CD14-positive monocyte (primary cell): Measurements from ENCODE around the gene GNS. TPM values are rescaled to one million over a fixed set of nuclear protein-coding genes. Genes with fewer than 3 reads are reported as not detected.

Experiments used
- DNase-seq, 3 donors: peaks; one replicate each; pipeline ENCODE4 v3.0.0-alpha.2; 2011 to 2022
- H2AFZ ChIP-seq: 2 replicates; pipeline ENCODE4 v1.6.0; 2012; ENCODE audit warnings: mild to moderate bottlenecking, low read depth, low read length, inconsistent platforms; ENCODE audit not compliant: insufficient read depth, poor library complexity, severe bottlenecking
- H3K27ac ChIP-seq, 2 donors: 1 replicate in 1 of 2; 2 replicates in 1 of 2; pipeline ENCODE4 v1.5.1; 2012 to 2013; ENCODE audit warnings: low read length in 2 of 2, control low read depth in 1 of 2, inconsistent platforms in 1 of 2, low read depth in 1 of 2, mild to moderate bottlenecking in 1 of 2
- H3K27me3 ChIP-seq, 2 donors: one replicate each; pipeline versions ENCODE4 v1.6.0 to v1.6.1; 2011 to 2013; ENCODE audit warnings: low read length in 2 of 2; ENCODE audit not compliant: control insufficient read depth in 2 of 2, insufficient read depth in 2 of 2
- H3K36me3 ChIP-seq, 2 donors: replicated peaks in 1 of 2; 1 replicate in 1 of 2; 2 replicates in 1 of 2; pipeline versions ENCODE4 v1.5.1 to v1.6.1; 2012 to 2013; ENCODE audit warnings: low read length in 2 of 2, control low read depth in 1 of 2, inconsistent platforms in 1 of 2, mild to moderate bottlenecking in 1 of 2; ENCODE audit not compliant: insufficient read depth in 2 of 2, control insufficient read depth in 1 of 2
- H3K4me1 ChIP-seq, 2 donors: 1 replicate in 1 of 2; 2 replicates in 1 of 2; pipeline versions ENCODE4 v1.5.1 to v1.6.1; 2012 to 2013; ENCODE audit warnings: low read length in 2 of 2, control low read depth in 1 of 2, inconsistent platforms in 1 of 2, mild to moderate bottlenecking in 1 of 2, moderate library complexity in 1 of 2; ENCODE audit not compliant: insufficient read depth in 2 of 2, control insufficient read depth in 1 of 2
- H3K4me2 ChIP-seq: replicated peaks from 2 replicates; pipeline ENCODE3; 2012; ENCODE audit warnings: low read length, moderate library complexity, mild to moderate bottlenecking; ENCODE audit not compliant: poor library complexity, severe bottlenecking; ENCODE audit errors: extremely low read depth
- H3K4me3 ChIP-seq, 3 experiments: fragments of 200-600 bp in 1 of 3; sonication (generic) in 1 of 3; replicated peaks in 1 of 3; 1 replicate in 2 of 3; 2 replicates in 1 of 3; pipeline ENCODE4 v1.5.1; 2011 to 2013; ENCODE audit warnings: low read length in 3 of 3, mild to moderate bottlenecking in 3 of 3, control low read depth in 2 of 3, low read depth in 2 of 3, inconsistent platforms in 1 of 3, moderate library complexity in 1 of 3
- H3K79me2 ChIP-seq: 2 replicates; pipeline ENCODE4 v1.6.0; 2012; ENCODE audit warnings: mild to moderate bottlenecking, control low read depth, inconsistent platforms, low read length, moderate library complexity; ENCODE audit not compliant: insufficient read depth
- H3K9ac ChIP-seq: 2 replicates; pipeline ENCODE4 v1.6.0; 2017; ENCODE audit warnings: low read length, mild to moderate bottlenecking; ENCODE audit not compliant: insufficient read depth, poor library complexity, severe bottlenecking
- H3K9me3 ChIP-seq, 2 donors: replicated peaks in 1 of 2; 1 replicate in 1 of 2; 2 replicates in 1 of 2; pipeline versions ENCODE4 v1.5.1 to v1.6.1; 2012 to 2013; ENCODE audit warnings: low read length in 2 of 2, control low read depth in 1 of 2; ENCODE audit not compliant: control insufficient read depth in 1 of 2, insufficient read depth in 1 of 2
- H4K20me1 ChIP-seq: 2 replicates; pipeline ENCODE4 v1.6.0; 2012; ENCODE audit warnings: mild to moderate bottlenecking, low read length, control low read depth, moderate library complexity; ENCODE audit not compliant: insufficient read depth
- H3K27ac Mint-ChIP-seq, 7 donors: one replicate each; pipeline ENCODE4 v1.8.0; 2020; ENCODE audit warnings: mild to moderate bottlenecking in 7 of 7, mixed read lengths in 7 of 7, moderate library complexity in 6 of 7, inconsistent platforms in 2 of 7
- H3K27me3 Mint-ChIP-seq, 3 donors: one replicate each; pipeline ENCODE4 v1.8.0; 2021 to 2022; ENCODE audit warnings: low read depth in 3 of 3, mild to moderate bottlenecking in 3 of 3, mixed read lengths in 3 of 3, moderate library complexity in 3 of 3, inconsistent platforms in 1 of 3
- H3K36me3 Mint-ChIP-seq, 2 donors: one replicate each; pipeline ENCODE4 v1.8.0; 2020; ENCODE audit warnings: mixed read lengths in 2 of 2, inconsistent platforms in 1 of 2, mild to moderate bottlenecking in 1 of 2
- H3K4me1 Mint-ChIP-seq: one replicate; pipeline ENCODE4 v1.8.0; 2020; ENCODE audit warnings: mild to moderate bottlenecking, mixed read lengths
- H3K4me3 Mint-ChIP-seq, 2 donors: one replicate each; pipeline ENCODE4 v1.8.0; 2020; ENCODE audit warnings: mild to moderate bottlenecking in 2 of 2, mixed read lengths in 2 of 2, moderate library complexity in 1 of 2
- H3K9me3 Mint-ChIP-seq, 7 donors: one replicate each; pipeline ENCODE4 v1.8.0; 2020 to 2022; ENCODE audit warnings: mixed read lengths in 7 of 7, mild to moderate bottlenecking in 6 of 7, moderate library complexity in 6 of 7, inconsistent platforms in 2 of 7
- WGBS: methylation state at CpG from one replicate; pipeline ENCODE4 v1.1.5; 2013; ENCODE audit warnings: missing lambda C conversion rate; ENCODE audit not compliant: insufficient coverage; 5-methylcytosine and 5-hydroxymethylcytosine counted together
- intact Hi-C, 2 donors: fragments of 100-400 bp; cut with micrococcal nuclease; formaldehyde crosslinking; loops; one replicate each; pipeline versions ENCODE4 v1.15.0 to v1.15.1; 2023
- polyA plus RNA-seq, 3 donors: library from polyadenylated mRNA; depleted of rRNA in 1 of 3; unstranded in 2 of 3; stranded (reverse) in 1 of 3; fragments of 300-500 nt in 2 of 3; fragments of >200 nt in 1 of 3; fragmentation: Illumina TruSeq in 2 of 3; gene quantifications; 1 replicate in 2 of 3; 2 replicates in 1 of 3; pipeline ENCODE4 v1.2.3, GENCODE V29; 2012 to 2021
- TF ChIP-seq, protein P1 (sequence below): fragments of 200-600 bp; IDR thresholded peaks from one replicate; pipeline ENCODE4 v1.8.0; 2022; ENCODE audit warnings: antibody characterized with exemption, mild to moderate bottlenecking

Gene GNS
- polyA plus RNA-seq, 3 donors, result 103 to 274 (median 203) TPM

DNA sequence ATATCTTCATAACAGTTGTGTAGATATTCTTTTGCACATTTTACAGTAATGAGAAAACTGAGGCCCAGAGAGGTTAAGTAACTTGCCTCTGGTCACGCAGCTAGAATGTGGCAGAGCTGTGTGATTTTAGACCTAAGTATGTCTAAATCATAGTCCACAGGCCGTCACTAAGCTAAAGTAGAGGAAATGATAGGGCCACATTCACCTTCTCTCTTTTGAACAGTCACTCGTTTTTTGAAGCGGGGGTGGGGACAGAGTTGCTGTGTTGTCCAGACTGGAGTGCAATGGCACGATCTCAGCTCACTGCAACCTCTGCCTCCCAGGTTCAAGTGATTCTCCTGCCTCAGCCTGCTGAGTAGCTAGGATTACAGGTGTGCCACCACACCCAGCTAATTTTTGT, 80.4 kb downstream of the GNS start:
- peaks cover 85 to 95% of the 10 kb centered on the region in 2 donors for H3K4me1 ChIP-seq
- H3K4me2 ChIP-seq, result no peak overlapping the region
- H3K27me3 ChIP-seq, result no peaks in the 10 kb centered on the region
- H3K27ac ChIP-seq, result peak overlapping the region; percentile 46 to 77
- H3K36me3 ChIP-seq, result peaks cover 2 to 22% of the 10 kb centered on the region in 2 donors
- intact Hi-C loops, result no loop called here
- DNase-seq, result no peak
- peaks cover 16 to 27% of the 10 kb centered on the region in 2 donors for H3K36me3 Mint-ChIP-seq
- no peaks in the 10 kb centered on the region for H3K9me3 Mint-ChIP-seq
- no peak overlapping the region for H3K9ac ChIP-seq
- H2AFZ ChIP-seq, result no peak overlapping the region
- H3K4me1 Mint-ChIP-seq, result peaks cover 88% of the 10 kb centered on the region
- no peak overlapping the region for H3K4me3 ChIP-seq
- H3K27me3 Mint-ChIP-seq, result no peaks in the 10 kb centered on the region
- 67% methylated on average over 3 of the region's 5 CpGs for WGBS
- peak overlapping the region; percentile 18 to 93 (median 70) for H3K27ac Mint-ChIP-seq
- no peaks in the 10 kb centered on the region for H3K9me3 ChIP-seq
- TF ChIP-seq, protein P1, sequence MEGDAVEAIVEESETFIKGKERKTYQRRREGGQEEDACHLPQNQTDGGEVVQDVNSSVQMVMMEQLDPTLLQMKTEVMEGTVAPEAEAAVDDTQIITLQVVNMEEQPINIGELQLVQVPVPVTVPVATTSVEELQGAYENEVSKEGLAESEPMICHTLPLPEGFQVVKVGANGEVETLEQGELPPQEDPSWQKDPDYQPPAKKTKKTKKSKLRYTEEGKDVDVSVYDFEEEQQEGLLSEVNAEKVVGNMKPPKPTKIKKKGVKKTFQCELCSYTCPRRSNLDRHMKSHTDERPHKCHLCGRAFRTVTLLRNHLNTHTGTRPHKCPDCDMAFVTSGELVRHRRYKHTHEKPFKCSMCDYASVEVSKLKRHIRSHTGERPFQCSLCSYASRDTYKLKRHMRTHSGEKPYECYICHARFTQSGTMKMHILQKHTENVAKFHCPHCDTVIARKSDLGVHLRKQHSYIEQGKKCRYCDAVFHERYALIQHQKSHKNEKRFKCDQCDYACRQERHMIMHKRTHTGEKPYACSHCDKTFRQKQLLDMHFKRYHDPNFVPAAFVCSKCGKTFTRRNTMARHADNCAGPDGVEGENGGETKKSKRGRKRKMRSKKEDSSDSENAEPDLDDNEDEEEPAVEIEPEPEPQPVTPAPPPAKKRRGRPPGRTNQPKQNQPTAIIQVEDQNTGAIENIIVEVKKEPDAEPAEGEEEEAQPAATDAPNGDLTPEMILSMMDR, result no peak
- peaks cover 100% of the 10 kb centered on the region for H3K79me2 ChIP-seq
- H3K4me3 Mint-ChIP-seq, result no peak overlapping the region
- H4K20me1 ChIP-seq, result peaks cover 100% of the 10 kb centered on the region

DNA sequence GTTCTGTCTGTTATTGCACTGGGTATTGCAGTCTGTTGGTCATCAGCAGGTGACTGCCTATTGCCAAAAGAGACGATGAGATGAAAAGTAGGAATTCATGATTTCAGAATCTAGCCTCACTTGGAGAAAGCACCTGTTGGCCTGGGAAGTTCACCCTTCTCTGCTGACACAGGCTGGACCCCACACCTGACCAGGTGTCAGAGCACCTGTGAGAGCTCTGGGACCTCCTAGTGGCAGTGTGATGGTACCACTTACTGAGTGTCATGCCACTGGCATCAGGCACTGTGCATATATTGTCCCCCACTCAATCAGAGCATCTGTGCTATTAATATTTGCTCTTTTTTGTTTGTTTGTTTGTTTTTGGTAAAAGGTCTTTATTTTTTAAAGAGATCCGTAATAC, 81.0 kb downstream of the GNS start:
- H3K9ac ChIP-seq, result no peak overlapping the region
- peaks cover 4 to 25% of the 10 kb centered on the region in 2 donors for H3K36me3 ChIP-seq
- peaks cover 100% of the 10 kb centered on the region for H3K79me2 ChIP-seq
- H3K4me3 ChIP-seq, result no peak overlapping the region
- no peak overlapping the region for H3K4me2 ChIP-seq
- no CpG with 5 or more reads among the region's 2 CpGs for WGBS
- no peak for DNase-seq
- H3K4me3 Mint-ChIP-seq, result no peak overlapping the region
- H3K9me3 ChIP-seq, result no peaks in the 10 kb centered on the region
- no peak overlapping the region for H2AFZ ChIP-seq
- TF ChIP-seq, protein P1, result no peak
- peaks cover 88% of the 10 kb centered on the region for H3K4me1 Mint-ChIP-seq
- H3K27me3 ChIP-seq, result no peaks in the 10 kb centered on the region
- H3K27ac ChIP-seq, result peak overlapping the region in 1 of 2 donors; percentile 77
- peaks cover 16 to 33% of the 10 kb centered on the region in 2 donors for H3K36me3 Mint-ChIP-seq
- peaks cover 100% of the 10 kb centered on the region for H4K20me1 ChIP-seq
- intact Hi-C loops, result no loop called here
- H3K4me1 ChIP-seq, result peaks cover 85 to 95% of the 10 kb centered on the region in 2 donors
- H3K27me3 Mint-ChIP-seq, result peaks cover 0 to 4% (median 0%) of the 10 kb centered on the region in 3 donors
- peak overlapping the region in 3 of 7 donors; percentile 8 to 75 (median 18) for H3K27ac Mint-ChIP-seq
- H3K9me3 Mint-ChIP-seq, result no peaks in the 10 kb centered on the region
